ENCODE data around the gene MBOAT1.

GRCh38 chr6:20234136-20234535 is 21.9 kb upstream of the MBOAT1 start:
- TF ChIP-seq POLR2A (IDR thresholded peaks at IDR 0.05; ENCODE audit: low read depth, low read length) (no peak), SPI1 (IDR thresholded peaks at IDR 0.05; ENCODE audit: low read depth, low read length) (no peak), TAF1 (IDR thresholded peaks at IDR 0.05; ENCODE audit: low read depth, low read length) (no peak)
